ENCODE results near the gene LBX2.

DNA sequence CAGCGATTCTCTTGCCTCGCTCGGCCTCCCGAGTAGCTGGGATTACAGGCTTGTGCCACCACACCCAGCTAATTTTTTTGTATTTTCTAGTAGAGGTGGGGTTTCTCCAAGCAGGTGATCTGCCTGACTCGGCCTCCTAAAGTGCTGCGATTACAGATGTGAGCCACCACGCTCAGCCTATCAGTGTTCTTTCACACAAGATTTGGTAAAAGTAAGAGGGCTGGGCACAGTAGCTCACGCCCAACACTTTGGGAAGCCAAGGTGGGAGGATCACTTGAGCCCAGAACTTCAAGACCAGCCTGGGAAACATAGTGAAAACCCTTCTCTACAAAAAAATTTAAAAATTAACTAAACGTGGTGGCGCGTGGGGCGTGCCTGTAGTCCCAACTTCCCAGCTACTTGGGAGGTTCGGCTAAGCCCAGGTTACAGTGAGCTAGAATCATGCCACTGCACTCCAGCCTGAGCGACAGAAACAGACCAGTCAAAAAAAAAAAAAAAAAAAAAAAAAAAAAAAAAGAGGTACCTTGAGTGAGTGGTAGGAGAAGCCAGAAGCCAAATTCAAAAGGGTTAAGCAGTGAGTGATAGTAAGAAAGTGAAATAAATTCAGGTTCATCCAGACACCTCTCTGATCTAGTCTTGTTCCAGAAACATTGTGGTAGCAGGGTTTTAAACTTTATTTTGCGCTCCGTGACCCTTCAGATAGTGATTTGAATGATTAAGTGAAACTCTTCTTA is 27.9 kb downstream of the LBX2 start:
- TF ChIP-seq POLR2AphosphoS5 (IDR thresholded peaks at IDR 0.05), result no peak
- no peak for TF ChIP-seq POLR2A (IDR thresholded peaks at IDR 0.05)
- no peak for TF ChIP-seq CTCF (IDR thresholded peaks at IDR 0.05)
- TF ChIP-seq EP300 (IDR thresholded peaks at IDR 0.05), result no peak
